ENCODE results near the gene KRT76. TPM values are rescaled to one million over a fixed set of nuclear protein-coding genes. Genes with fewer than 3 reads are reported as not detected.

The KRT76 gene
- total RNA-seq, 4 donors from 2014 or later = not detected

GRCh38 chr12:52755533-52755932 is 21.6 kb downstream of the KRT76 start:
- no peak overlapping the region for H3K27ac ChIP-seq
- in situ Hi-C loops (cut with MboI; ENCODE audit: low pct_ligation_motif_present in 1 of 4, low pct_unique_long_range_greater_than_20kb in 1 of 4, low sequenced_read_pairs in 3 of 4) = no loop called here
- WGBS, 2 donors (ENCODE audit: low coverage in 1 of 2) = 69% methylated on average over 3 of the region's 3 CpGs; no CpG with 5 or more reads in 1 of the 2 donors
- no peak for DNase-seq
- peaks cover 6 to 7% of the 10 kb centered on the region in 2 donors for H3K9me3 ChIP-seq
- no peaks in the 10 kb centered on the region for H3K36me3 ChIP-seq
- H3K4me3 ChIP-seq = no peak overlapping the region
- H3K27me3 ChIP-seq = peaks cover 12% of the 10 kb centered on the region
- no peak for TF ChIP-seq POLR2A (IDR thresholded peaks at IDR 0.05)
- TF ChIP-seq EP300 (IDR thresholded peaks at IDR 0.05; ENCODE audit: low read depth) = no peak
- TF ChIP-seq CTCF (IDR thresholded peaks at IDR 0.05) = no peak
- no peak for TF ChIP-seq POLR2AphosphoS5 (IDR thresholded peaks at IDR 0.05)
- H3K4me1 ChIP-seq = no peaks in the 10 kb centered on the region
- intact Hi-C loops (cut with DNase I; ENCODE audit: low total_unique reads) = no loop called here

GRCh38 chr12:52754135-52754534 is 23.0 kb downstream of the KRT76 start:
- in situ Hi-C loops (cut with MboI; ENCODE audit: low pct_ligation_motif_present in 1 of 4, low pct_unique_long_range_greater_than_20kb in 1 of 4, low sequenced_read_pairs in 3 of 4) (no loop called here), intact Hi-C loops (cut with DNase I; ENCODE audit: low total_unique reads) (no loop called here)
- H3K36me3 ChIP-seq = no peaks in the 10 kb centered on the region
- H3K27ac ChIP-seq = no peak overlapping the region
- no peaks in the 10 kb centered on the region for H3K4me1 ChIP-seq
- DNase-seq = no peak
- TF ChIP-seq CTCF (IDR thresholded peaks at IDR 0.05) = no peak
- TF ChIP-seq POLR2AphosphoS5 (IDR thresholded peaks at IDR 0.05) = no peak
- no peak for TF ChIP-seq POLR2A (IDR thresholded peaks at IDR 0.05)
- no peak for TF ChIP-seq EP300 (IDR thresholded peaks at IDR 0.05; ENCODE audit: low read depth)
- peaks cover 12% of the 10 kb centered on the region for H3K27me3 ChIP-seq
- H3K9me3 ChIP-seq = no peaks in the 10 kb centered on the region
- no peak overlapping the region for H3K4me3 ChIP-seq

- TF ChIP-seq POLR2A (IDR thresholded peaks at IDR 0.05) = no peak
- no peak for TF ChIP-seq CTCF (IDR thresholded peaks at IDR 0.05)
- no peak for TF ChIP-seq POLR2AphosphoS5 (IDR thresholded peaks at IDR 0.05)
- no peak for TF ChIP-seq EP300 (IDR thresholded peaks at IDR 0.05; ENCODE audit: low read depth)
- H3K4me1 ChIP-seq = no peaks in the 10 kb centered on the region
- in situ Hi-C loops (cut with MboI; ENCODE audit: low pct_ligation_motif_present in 1 of 4, low pct_unique_long_range_greater_than_20kb in 1 of 4, low sequenced_read_pairs in 3 of 4) = no loop called here
- no peaks in the 10 kb centered on the region for H3K9me3 ChIP-seq
- intact Hi-C loops (cut with DNase I; ENCODE audit: low total_unique reads) = no loop called here
- no peak overlapping the region for H3K4me3 ChIP-seq
- no peaks in the 10 kb centered on the region for H3K36me3 ChIP-seq
- DNase-seq = no peak
- 40 to 82% methylated on average over 1 to 3 of the region's 3 CpGs for WGBS, 2 donors (ENCODE audit: low coverage in 1 of 2)
- no peak overlapping the region for H3K27ac ChIP-seq
- peaks cover 9% of the 10 kb centered on the region for H3K27me3 ChIP-seq
These were observed 23.9 kb downstream of the KRT76 start for GRCh38 chr12:52753283-52753682.

DNA sequence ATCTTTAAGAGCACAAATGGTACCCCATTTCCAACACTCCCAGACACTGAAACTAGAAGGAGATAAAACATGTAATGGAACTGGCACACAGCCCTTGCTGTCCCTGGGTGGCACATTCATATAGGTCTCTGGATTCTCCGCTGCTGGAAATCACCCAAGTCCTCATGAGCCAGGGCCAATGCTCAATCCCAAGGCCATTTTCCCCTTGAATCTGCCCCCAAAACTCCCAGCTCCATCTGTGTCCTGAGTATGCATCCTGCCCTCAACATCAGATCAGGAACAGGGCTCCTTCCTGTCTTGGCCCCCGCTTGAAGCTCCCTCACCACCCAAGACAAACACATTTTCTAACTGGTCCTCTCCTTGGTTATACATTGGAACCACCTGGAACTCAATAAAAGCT is 24.6 kb downstream of the KRT76 start:
- Histone ChIP-seq H3K36me3 (no peaks in the 10 kb centered on the region), H3K4me3 (no peak overlapping the region), H3K27me3 (peaks cover 1% of the 10 kb centered on the region), H3K4me1 (no peaks in the 10 kb centered on the region), H3K27ac (no peak overlapping the region), H3K9me3 (no peaks in the 10 kb centered on the region)
- no peak for DNase-seq
- no peak for TF ChIP-seq POLR2AphosphoS5 (IDR thresholded peaks at IDR 0.05)
- no peak for TF ChIP-seq EP300 (IDR thresholded peaks at IDR 0.05; ENCODE audit: low read depth)
- no peak for TF ChIP-seq POLR2A (IDR thresholded peaks at IDR 0.05)
- no peak for TF ChIP-seq CTCF (IDR thresholded peaks at IDR 0.05)
- 77% methylated on average over 2 of the region's 2 CpGs; no CpG with 5 or more reads in 1 of the 2 donors for WGBS, 2 donors (ENCODE audit: low coverage in 1 of 2)
- intact Hi-C loops (cut with DNase I; ENCODE audit: low total_unique reads) = no loop called here
- in situ Hi-C loops (cut with MboI; ENCODE audit: low pct_ligation_motif_present in 1 of 4, low pct_unique_long_range_greater_than_20kb in 1 of 4, low sequenced_read_pairs in 3 of 4) = no loop called here
